ENCODE results near the gene RBM39. TPM values are rescaled to one million over a fixed set of nuclear protein-coding genes. Genes with fewer than 3 reads are reported as not detected.

RBM39 gene
- total RNA-seq = 668 TPM

DNA sequence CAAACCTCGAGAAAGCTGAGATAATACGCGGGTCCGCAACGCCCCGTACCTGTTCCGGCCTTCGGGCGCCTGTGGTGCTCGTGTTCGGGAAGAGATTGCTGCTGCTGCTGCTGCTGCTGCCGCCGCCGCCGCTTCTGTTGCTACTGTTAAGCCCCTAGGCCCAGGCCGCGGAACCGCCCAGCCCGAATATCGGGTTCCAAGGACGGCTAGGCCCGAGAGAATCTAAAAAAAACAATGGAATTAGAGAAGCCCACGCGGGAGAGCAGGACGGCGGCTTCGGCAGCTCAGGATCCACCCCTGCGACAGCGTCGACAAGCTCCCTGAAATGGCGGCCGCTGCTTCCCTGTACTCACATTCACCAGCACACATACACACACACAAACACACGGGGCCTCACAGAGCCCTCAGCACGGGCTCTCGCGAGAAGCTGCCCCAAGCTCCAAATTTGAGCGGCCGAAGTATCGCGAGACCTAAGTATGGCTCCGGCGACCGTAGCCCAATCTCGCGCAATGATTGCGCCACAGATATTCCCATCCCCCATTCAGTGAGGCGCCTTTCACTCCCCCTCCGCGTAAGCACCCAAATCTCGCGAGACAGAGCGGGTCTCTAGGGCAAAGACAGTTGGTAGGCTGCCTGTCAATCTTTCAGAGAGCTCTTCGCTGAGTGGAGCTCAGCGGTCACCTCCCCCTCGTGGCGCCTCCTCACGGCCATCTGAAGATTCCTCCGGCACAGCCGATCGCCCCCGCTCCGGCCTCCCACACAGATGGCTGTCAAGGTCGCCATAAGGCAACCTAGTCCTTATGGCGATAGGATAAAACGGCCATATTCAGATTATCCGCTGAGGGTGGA is at the start of gene RBM39:
RBM39 (minus strand) TSS at position 369 of the 849 bp plus-strand sequence. CDS start 1,386 bp downstream, outside the sequence.

DNA sequence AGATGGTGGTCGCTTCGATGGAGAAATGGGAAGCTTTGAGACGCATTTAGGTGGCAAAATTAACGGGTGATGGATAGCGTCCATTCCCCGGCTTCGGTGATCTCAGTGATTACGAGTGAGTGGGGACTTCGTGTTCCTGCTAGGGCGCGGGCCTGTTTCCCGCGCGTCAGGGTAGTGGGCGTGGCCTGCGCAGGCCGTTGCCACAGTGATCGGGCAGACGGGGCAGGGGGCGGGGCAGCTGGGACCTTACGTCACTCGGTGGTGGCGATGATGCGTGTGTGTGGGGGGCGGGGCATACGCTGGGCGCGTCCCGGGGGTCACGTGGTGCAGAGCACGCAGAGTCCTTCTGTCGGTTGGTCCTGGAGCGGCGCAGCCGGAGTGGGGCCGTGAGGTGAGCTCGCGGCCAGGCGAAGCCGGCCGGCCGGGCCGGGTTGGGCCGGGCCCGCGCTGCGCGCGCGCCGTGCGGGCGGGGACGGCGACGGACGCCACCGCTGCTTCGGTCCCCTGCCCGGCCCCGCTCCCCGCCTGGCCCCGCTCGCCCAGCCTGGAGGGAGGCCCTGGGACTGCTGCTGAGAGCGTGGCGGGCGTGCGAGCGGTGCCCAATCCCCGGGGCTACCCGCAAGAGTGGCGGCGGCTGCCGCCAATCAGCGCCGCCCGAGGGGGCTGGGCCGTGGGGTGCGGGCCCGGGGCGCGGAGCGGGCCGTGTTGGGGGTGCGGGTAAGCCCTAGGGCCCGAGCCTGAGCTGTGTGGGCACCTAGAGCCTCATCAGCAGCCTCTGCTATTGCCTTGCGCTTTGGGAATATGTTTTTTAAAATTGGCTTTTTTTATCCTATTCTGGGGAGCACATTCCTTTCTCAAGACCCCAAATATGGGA is 29.9 kb upstream of the RBM39 start, which contains the start of gene PHF20:
PHF20 (plus strand) TSS at position 327 of the 874 bp plus-strand sequence. CDS start 29,508 bp downstream, outside the sequence.

DNA sequence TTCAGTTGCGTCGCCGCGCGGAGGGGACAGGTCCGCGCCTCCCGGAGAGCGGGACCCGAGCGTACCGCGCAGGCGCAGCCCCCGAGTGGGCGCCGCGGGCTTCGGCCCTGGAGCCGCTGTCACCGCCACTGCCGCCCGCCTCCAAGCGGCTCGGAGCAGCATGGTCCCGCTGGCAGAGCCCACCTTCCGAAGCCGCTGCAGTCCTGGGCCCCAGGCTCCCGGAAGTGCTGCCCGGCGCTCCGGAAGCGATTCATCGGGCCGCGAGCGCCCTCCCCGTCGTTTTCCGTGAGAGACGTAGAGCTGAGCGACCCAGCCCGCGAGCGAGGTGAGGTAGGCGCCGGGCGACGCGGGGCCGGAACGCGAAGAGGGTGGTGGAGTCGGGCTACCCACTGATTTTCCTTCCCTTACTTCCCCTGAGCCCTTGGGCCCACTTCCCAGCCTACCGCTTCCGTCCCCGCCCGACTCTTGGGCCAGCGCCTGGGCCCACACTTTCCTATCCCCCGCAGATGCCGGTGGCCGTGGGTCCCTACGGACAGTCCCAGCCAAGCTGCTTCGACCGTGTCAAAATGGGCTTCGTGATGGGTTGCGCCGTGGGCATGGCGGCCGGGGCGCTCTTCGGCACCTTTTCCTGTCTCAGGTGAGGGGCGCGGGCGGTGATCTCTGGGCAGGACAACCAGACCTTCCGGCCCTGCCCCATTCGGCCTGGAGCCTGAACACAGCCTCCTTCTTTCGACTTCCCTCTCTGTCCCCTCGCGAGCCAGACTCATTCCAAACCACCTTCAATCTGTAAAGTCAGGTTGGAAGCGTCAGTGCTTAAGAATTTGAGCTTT is 42.7 kb downstream of the RBM39 start, which contains the start of the genes NFS1 and ROMO1:
NFS1 (minus strand) TSS at position 226 of the 830 bp plus-strand sequence; CDS start at position 162, 64 bp downstream.
ROMO1 (plus strand) TSS at position 279 of the 830 bp plus-strand sequence; CDS start at position 507, 228 bp downstream.

DNA sequence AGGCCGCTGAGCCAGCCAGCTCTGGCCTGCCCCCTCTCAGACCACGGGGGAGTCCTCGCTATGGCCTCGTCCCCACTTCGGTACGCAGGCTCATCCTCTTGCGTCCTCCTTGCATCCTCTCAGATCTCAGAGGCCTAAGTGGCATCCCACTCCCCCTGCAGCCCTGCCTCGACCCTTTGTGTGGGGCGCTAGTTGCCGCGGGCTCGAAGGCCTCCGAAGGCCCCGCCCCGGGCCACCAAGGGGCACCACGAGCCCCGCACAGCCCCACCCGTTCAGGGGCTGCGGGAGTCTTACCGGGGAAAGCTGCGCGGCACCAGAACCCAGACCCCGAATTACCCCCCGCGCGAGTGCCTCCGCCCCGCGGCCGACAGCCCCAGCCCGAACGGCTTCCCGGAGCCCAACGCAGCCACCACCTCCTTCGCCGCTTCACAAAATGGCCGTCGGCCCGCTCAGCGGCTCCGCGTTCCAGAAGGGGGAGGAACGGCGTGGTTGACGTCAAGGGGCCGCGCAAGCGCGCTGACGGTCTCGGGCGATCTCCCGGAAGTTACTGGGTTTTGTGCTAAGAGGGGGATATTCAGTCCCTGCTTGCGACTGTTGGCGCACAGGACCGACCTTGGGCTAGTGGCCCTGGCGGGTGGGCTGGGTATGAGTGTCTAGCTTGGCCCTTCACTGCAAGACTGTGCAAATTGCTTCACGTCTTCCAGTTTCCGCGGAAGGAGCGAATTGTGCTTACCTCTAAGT is 77.4 kb downstream of the RBM39 start, which contains the start of the genes CPNE1 and RBM12:
CPNE1 (minus strand) TSS at position 435 of the 741 bp plus-strand sequence. CDS start 31,977 bp downstream, outside the sequence.
RBM12 (minus strand) TSS at position 435 of the 741 bp plus-strand sequence. CDS start 9,578 bp downstream, outside the sequence.

Other genes with a start within 250 kb of the RBM39 start
- not detected for gene C20orf173, start 212.6 kb downstream of the RBM39 start, total RNA-seq
- 217 TPM for gene ERGIC3, start 200.2 kb downstream of the RBM39 start, total RNA-seq
- 1.2 TPM for gene SPAG4, start 126.4 kb downstream of the RBM39 start, total RNA-seq
- gene CPNE1, start 77.4 kb downstream of the RBM39 start, total RNA-seq = 86.6 TPM
- gene RBM12, start 77.4 kb downstream of the RBM39 start, total RNA-seq = 87.4 TPM
- 38.4 TPM for gene NFS1, start 42.9 kb downstream of the RBM39 start, total RNA-seq
- gene ROMO1, start 42.9 kb downstream of the RBM39 start, total RNA-seq = 49.9 TPM
- gene PHF20, start 29.8 kb upstream of the RBM39 start, total RNA-seq = 46.5 TPM
- gene SCAND1, start 212.2 kb upstream of the RBM39 start, total RNA-seq = 31.3 TPM
- 8.4 TPM for gene CNBD2, start 226.3 kb upstream of the RBM39 start, total RNA-seq

Data from camera-type eye (tissue), 1 donor.